Measurements from ENCODE around the gene KLHDC4.

The KLHDC4 gene

DNA sequence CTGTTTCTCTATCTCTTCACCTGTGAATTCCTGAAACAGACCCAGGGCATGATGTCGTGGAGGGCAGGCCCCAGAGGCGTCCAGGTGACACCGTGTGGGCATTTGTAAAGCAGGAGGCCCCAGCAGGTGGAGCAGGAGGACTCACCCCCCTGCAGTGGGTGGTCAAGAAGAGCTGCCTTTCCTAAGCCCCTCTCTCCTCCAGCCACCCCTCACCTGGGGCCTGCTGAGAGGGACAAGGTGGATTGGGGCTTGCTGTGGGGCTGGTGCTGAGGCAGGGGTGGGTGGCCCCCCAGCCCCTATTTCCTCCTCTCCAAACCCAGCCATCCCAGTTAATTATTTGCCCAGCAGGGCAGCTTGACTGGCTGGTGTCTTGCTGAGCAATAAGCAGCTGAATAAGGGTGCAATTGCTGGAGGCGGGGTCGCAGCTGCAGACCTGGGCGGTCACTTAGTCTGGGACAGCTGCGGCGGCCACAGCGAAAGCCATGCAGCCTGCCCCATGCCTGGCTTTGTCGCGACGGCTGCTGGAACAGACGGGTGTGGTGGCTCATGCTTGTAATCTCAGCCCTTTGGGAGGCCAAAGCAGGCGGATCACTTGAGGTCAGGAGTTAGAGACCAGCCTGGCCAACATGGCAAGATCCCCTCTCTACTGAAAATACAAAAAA lies 107.1 kb downstream of the KLHDC4 start:
- DNase-seq (ENCODE audit: low read depth in 3 of 3): no peak
